HG02610 (cell line): ENCODE results near the gene FLT3.
"Not testable (repeated sequence)": the region's sequence is repeated elsewhere in the genome, so short reads cannot be mapped to it uniquely, and the experiment has no call there.

Experiments used
- ATAC-seq: cut with Tn5 transposase; IDR thresholded peaks from one replicate; pipeline ENCODE4 v1.9.1; 2021; ENCODE audit warnings: mild to moderate bottlenecking, moderate library complexity; ENCODE audit not compliant: unreplicated experiment

FLT3 gene

DNA sequence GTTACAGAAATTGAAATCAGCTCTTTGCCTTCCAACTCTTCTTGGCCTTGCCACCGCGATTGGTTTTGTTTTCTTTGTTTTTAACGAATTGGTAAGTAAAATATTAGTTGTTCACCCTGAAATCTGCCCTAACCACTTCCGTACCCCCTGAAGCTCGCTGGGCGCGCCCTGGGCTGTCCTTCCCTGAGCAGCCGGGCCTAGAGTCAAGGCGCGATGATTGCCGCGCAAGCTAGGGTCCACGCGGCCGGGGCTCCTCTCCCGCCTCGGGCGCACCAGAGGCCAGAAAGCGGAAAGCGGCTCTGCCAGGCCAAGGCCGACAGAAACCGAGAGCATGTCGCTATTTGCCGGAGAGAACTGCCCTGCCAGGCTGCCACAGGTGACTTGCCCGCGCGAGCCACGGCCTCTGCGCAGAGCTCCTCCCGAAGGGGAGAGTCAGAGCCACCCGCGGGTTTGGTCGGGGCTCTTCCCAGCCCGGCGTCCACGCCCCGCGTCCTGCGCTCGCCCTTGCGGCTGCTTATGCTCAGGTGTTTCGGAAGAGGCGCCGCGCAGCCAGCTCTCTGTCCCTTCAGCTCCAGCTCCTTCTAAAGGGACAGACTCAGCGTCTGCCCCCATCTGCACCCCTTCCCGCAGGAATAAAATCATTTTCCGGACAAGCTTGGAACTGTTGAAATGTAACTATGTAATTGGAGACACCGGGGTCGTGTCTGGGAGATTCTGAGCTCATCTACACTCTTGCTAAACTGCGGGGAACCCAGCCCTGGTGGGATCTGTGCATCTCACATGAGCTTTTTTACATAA is 124.6 kb downstream of the FLT3 start:
- no peak for ATAC-seq

DNA sequence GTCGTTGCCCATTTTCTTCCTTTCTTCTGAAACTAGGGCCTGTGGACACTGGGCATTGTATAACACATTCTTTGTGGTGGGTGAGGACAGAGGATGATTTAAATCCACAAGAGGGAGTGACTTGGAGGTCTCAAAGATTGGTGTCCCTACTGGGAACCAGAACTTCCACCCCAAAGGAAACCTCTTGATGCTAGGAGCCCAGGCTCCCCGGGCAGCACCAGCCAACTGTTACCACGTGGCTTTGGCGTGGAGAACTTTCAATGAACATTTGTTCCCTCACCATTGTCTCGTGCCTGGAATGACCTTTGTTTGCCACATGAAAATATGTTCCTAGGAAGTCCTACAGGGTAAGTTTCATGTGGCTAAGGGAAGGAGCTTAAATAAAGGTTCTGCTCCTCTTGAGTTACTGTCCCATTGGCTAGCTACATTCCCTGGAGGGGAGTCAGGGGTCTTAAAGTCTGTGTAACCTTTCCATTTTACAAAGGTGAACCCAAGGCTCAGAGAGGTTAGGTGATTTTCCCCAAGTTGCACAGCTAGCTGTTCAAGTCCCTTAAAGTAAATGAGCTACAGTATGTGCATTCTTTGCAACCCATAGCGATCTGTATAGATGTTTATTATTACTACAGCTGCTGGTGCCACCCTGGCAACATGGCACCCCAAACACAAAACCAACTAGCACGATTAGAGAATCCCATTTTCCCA is 126.3 kb downstream of the FLT3 start:
- no peak for ATAC-seq

DNA sequence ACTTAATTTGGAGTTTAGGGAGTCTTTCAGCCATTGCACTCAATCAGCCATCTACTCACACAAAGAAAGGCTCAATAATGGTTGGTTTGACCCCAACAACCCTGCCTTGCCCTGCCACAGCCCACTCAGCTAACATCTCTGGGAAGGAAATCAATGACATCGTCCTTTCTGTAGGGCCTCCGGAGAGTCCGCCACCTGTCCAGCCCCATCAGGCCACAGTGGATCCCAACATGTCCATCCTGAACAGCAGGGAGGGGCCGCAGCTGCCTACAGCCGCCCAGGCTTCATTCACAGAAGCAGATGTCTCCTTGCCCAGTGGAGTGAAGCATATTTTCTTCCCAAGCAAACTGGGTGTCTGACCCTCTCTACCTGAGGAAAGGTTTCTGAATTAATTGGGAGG is 127.1 kb downstream of the FLT3 start:
- no peak for ATAC-seq

DNA sequence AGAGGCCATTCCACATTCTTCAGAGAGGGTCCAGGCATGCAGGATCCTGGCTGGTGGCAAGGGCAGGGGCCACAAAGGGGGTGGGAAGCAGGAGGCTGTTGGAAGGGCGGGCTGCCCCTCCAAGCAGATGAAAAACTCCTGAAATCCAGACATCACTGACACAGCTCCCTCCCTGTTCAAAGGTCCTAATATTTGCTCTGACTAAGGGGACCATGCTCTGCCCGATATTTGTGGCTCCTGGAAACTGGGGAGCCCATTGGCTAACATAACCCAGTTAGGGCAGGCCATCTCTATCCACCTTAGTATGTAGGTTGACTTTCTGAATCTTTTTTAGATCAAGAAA is 127.9 kb downstream of the FLT3 start:
- no peak for ATAC-seq

DNA sequence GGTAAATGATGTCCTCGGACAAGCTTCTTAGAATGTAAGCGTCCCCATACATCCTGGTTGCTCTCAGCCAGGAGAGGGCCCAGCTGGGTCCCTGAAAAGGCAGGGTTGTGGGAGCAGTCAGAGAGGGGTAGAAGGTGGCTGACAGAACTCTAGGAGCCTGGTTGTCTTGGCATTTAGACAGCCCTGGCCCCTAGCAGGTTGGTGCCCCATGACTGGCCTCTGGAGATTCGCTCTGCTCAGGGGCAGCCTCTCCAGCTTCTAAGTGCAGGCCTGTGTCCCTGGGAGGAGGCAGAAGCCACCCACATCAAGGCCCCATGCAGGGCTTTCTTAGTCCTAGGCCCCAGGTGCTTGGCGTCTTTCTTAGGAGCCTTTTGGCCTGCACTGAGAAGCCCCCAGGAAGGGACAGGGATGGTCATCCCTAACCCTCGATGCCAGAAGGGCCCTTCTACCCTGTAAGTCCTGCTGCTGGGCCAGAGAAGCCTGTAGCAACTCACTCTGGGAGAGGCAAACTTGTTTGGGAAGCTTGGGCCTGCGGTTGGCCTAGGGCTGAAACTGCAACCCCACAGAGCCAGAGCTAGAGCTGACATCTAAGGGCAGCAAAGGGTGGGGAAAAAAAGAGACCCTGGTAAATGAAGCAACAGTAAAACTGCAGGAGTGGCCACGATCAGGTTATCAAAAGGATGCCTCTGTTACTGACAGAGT is 128.4 kb downstream of the FLT3 start:
- ATAC-seq: no peak

DNA sequence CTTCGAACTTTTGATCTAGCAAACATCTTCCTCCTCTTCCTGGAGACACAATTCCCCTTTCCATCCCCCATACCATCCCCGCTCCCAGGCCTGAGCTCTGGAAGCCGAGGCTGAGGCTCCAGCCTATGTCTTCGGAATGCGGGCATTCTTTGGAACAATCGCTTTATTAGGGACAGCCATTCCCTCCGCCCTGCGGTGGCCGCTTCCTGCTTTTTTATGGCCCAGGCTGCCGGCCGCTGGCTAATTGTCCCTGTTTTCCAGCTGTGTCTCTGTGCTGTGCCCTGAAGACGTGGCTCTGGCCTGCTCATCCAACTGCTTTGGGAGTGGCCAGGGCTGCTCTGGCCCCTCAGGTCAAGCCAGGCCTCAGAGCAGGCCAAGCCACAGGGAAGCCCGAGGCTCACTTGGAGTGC is 129.1 kb downstream of the FLT3 start:
- no peak for ATAC-seq

DNA sequence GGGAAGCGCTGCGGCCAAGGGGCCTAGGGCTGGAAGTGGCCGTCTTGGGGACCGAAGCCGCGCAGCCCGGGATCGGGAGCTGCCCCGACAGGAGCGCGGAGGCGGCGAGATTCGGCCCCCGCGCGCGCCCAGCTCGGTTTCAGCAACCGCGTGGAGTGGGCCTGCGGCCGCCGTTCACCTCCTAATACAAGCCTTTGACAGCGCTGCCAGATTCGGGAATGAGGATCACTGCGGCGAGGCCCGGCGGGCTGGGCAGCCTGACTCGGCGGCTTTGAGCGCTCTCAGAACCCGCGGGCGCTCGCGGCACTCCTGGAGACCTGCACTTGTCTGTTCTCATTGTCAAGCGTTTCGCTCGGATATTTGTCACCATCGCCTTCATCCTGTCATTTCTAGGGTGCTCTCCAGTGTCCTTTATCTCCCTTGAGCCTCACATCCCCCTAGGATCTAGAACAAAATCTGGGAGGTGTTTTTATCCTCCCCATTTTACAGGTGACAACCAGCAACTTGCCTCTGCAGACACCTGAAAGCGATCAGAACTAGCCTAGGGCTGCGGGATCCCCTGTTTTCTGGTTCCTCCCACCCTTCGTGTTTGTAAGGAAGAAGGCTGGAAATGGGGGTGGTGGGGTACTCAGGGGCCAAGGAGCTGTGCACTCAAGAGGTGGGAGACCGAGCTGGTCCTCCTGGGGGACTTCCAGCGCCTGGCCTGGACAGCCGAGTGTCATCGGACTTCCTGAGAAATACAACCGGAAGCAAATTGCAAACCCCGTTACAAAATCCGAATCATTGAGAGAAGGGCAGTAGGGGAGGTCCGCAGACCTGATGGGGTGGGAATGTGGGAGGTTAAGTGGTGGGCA is 129.8 kb downstream of the FLT3 start:
- no peak for ATAC-seq

DNA sequence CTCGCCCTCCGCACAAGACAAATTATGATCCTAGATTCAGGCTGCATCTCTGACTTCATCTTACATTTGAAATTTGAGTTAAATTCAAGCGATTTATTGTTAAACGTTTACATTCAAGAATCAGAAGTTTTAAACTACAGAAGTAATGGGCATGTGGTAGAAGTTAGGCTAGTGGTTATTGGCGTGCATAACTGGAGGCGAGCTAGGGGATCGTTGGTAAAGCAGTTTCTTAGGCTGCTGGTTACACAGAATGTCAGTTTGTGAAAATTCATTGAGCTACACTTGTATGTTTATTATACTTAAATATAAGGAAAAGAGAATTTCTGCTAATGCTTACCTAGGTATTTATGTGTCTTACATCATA is 130.5 kb downstream of the FLT3 start:
- ATAC-seq: no peak

DNA sequence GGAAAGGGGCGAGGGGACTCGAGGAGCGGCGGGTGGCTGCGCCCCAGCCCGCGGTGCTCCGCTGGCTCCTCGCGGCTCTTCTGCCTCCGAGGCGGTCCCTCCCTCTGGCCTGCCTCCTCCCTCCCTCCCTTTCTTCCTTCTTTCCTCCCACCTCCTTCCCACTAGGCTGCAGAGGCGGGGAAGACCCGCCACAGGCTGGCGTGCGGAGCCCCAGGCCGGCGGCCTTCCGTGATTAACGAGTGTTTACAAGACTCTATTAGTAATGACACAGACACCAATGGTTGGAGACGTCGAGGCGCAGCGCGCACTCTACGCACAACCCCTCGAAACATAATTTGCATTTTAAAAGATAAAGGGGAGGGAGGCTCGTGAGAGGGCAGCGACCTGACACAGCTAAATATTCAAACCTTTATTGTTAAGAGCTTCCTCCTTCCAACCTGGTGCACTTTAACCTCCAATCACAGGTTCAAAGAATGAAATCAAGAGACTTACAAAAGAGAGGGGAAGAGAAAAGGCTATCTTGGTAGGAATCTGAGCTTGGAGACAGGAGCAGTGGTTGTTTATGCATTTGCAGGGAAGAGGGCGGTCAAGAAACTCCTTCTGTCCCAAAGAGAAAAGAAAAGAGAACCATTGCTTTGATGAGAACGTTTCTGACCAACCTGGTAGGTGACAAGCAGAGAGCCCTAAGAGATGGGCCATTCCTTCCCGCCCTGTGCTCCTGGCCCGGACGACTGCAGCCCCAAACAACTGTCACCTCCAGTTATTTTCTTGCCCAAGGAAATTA is 131.1 kb downstream of the FLT3 start, which contains the start of gene CDX2:
TSS of gene CDX2 (minus strand) at position 234 of the 784 bp plus-strand sequence. CDS start 309 bp downstream, outside the sequence.
- no peak for ATAC-seq

DNA sequence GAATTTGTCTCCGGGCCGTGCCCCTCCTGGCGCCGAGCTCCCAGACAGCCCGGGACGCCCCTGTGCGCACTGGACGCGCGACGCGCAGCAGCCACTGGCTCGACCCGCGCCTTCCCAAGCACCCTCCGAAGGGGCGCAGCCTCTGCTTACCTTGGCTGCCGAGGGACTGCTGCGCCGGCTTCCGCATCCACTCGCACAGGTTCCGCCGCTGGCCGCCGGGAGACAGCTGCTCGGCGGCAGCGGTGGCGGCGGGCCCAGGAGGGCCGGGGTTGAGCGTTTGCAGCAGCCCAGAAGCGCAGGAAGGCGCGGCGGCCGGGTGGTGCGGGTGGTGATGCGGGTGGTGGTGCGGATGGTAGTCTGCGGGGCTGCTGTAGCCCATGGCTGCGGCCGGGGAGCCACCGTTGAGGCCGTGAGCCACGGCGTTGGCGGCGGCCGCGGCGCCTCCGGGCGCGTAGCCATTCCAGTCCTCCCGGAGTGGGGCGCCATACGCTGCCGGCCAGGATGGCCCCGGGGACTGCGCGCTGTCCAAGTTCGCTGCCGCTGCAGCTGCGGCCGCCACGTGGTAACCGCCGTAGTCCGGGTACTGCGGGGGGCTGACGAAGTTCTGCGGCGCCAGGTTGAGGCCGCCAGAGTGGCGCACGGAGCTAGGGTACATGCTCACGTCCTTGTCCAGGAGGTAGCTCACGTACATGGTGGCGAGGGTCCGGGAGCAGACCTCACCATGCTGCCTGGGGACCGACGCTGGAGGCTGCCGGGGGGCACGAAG is 131.9 kb downstream of the FLT3 start:
- ATAC-seq: no peak

DNA sequence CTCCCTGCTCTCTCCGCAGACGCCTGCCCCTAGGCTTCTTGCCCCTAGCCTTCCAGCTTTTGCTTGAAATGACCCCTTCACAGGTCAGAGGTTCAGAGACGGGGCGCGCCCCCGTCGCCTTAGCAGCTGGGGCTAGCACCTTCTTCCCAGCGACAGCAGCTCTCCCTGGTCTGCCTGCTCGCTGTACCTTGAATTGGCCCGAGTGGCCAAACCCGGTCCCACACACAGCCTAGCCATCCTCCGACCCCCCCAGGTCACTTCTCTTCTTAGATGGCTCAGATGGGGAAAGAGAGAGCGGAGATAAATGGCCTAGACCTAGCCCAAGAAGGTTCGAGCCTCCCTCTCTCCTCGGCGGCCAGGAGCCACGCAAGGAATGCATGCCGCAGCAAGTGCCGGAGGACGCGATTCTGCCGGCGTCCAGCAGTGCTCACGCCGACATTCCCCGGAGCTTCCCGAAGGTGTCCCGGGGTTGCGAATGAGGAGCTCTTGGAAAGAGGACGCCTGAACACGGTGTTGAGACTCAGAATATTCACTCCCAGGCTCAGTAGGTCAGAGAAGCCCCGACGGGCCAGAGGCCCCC is 132.6 kb downstream of the FLT3 start:
- no peak for ATAC-seq

DNA sequence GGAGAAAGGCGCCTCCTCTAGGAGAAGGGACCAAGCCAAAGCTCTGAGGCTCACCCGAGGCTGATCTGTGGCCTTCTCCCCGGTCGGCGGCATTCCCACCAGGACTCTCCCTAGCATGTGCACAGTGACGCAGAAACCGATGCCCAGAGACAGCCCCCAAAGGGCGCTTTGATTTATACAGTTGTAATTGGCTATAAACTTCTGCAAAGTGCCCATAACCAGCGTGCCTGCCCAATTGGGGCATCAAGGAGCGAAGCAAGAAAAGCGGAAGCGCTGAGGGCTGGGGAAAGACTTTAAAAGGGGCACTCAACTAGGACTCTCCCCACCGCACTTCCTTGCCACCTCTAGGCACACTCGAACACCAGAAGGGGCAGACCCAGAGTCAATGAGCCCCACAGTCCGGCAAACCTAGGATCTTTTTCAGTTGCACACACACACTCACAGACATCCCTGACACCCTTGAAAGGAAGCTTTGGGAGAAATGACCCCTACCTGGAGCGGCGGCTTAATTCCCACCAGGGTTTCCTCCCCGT is 133.1 kb downstream of the FLT3 start:
- no peak for ATAC-seq

DNA sequence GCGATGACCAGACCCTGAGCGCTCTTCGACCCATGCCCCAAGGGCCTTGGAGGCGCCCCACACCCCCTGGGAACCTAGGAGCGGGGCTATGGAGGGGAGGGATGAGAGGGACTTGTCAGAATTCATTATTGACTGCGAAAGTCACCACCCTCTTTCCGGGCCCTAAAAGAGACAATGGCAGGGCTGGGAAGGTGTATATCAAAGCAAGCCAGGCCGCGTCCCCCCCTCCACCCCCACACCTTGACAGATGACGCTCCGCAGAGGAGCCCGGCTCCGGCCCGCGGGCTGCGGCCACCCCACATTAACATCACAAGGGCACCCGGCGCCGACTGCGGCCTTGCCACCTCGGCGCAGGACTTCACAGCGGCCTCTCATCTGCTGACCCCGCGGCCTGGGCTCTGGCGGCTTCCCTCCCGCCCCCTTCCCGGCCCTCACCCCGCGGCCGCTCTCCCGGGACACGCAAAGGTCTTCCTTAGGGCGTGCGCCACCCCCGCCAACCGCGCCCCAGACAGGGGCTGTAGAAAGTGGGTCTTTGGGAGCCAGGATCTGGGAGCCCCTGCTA is 133.7 kb downstream of the FLT3 start:
- ATAC-seq: no peak

DNA sequence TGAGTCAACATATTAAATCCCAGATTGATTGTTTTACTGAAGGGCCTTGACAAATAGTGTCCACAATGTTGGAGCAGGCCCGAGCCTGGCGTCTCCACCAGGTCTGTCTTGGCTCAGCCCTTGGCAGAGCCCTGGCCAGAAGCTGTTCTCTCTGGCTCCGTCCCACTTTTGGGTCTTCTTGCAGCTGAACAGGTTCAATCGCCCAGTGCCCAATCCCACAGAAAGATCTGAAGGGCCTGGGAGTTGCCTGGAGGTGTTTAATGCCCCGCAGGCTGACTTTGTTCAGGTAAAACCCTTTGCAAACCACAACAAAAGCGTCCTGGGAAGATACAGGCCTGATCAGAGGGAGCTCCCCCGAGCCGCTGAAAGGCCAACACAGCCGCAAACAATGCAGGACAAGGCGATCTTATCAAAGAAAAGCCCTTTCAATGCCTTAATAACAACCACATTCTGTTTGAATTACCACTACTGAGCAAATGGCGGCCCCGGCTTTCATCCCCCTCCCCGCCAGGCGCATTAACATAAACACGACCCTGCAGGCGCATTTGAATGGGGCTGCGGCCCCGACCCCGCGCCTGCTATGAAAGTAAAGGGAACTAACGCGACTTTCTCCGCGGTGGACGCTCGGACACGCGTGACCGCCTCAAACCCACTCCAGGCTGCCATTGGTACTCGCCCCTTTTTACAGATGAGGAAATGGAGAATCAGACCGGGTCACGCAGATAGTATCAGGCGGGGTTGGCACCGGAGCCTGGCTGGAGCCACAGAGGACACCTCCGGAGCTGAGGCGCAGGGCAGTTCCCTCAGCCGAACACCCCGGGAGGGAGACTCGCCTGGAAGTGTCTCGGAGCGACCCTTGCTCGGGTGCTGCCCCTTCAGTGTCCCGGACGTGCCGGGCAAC is 134.4 kb downstream of the FLT3 start:
- no peak for ATAC-seq

DNA sequence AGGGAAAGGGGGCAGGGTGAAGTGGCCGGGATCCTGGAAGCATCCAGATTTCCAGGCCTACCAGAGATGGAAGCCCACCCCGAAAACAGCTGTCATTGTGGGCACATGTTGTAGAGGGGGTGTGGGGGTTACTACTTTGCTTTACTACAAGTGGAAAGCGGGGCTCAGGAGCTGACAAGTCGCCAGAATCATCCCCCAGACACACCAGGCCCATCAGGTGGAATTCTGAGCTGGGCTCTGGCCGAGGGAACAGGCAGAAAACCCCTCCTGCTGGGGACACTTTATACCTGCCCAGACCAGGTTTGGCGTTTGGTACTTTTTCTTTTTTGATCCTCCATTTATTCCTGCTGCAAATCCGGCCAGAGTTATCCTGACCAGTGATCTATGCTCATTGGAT is 135.0 kb downstream of the FLT3 start:
- ATAC-seq: no peak

DNA sequence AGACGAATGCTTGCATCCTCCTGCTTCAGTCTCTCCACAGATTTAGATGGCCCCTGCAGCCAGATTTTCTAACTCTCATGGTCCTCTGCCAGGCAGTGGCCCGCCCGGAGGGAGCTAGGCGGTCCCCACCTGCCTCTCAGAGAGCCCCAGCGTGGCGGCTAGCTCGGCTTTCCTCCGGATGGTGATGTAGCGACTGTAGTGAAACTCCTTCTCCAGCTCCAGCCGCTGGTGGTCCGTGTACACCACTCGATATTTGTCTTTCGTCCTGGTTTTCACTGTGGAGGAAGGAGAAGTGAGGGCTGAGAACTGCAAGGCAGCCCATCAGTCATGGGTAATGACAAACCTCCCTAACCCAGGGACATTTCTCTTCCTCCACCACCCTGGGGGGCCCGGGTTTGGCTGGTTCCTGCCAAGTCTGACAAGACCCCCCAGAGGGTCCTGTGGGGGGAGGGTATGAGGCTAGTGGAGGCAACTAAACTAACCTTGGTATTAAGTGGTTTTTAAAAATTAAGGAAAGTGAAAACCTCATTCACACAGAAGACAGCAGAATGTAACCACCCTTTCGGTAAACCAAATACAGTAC is 135.5 kb downstream of the FLT3 start:
- ATAC-seq: no peak

DNA sequence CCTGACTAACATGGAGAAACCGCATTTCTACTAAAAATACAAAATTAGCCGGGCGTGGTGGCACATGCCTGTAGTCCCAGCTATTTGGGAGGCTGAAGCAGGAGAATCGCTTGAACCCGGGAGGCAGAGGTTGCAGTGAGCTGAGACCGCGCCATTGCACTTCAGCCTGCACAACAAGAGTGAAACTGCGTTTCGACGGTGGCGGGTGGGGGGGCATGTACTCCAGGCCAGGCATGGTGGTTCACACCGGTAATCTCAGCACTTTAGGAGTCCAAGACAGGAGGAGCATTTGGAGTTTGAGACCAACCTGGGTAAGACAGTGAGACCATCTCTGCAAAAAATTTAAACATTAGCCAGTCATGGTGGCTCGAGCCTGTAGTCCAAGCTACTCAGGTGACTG is 136.2 kb downstream of the FLT3 start:
- ATAC-seq: not testable (repeated sequence)
